Testis (tissue), 3 donors: Measurements from ENCODE around the gene FBXO30. TPM values are rescaled to one million over a fixed set of nuclear protein-coding genes. Genes with fewer than 3 reads are reported as not detected.

Experiments
- DNase-seq: peaks from one replicate; pipeline ENCODE4 v3.0.0-alpha.2; 2019
- H3K27ac ChIP-seq, 2 donors: fragments of 200-600 bp; sonication (generic); one replicate each; pipeline ENCODE4 v1.5.1; 2019
- H3K27me3 ChIP-seq: fragments of 200-600 bp; sonication (generic); one replicate; pipeline ENCODE4 v1.5.1; 2019
- H3K36me3 ChIP-seq: fragments of 200-600 bp; sonication (generic); one replicate; pipeline ENCODE4 v1.5.1; 2017; ENCODE audit warnings: low read depth; ENCODE audit errors: missing control alignments
- H3K4me1 ChIP-seq: fragments of 200-600 bp; sonication (generic); one replicate; pipeline ENCODE4 v1.5.1; 2019
- H3K4me3 ChIP-seq, 2 donors: fragments of 200-600 bp; sonication (generic); one replicate each; pipeline ENCODE4 v1.5.1; 2017 to 2019
- H3K9me3 ChIP-seq: fragments of 200-600 bp; sonication (generic); one replicate; pipeline ENCODE4 v1.5.1; 2017
- CTCF ChIP-seq, 3 experiments: fragments of 450-650 bp in 2 of 3; fragments of 200-600 bp in 1 of 3; sonication (generic) in 1 of 3; IDR thresholded peaks; one replicate each; pipeline ENCODE4 v1.5.1; 2016 to 2019; ENCODE audit warnings: antibody characterized with exemption in 3 of 3, mild to moderate bottlenecking in 2 of 3, moderate library complexity in 1 of 3
- POLR2A ChIP-seq: fragments of 450-650 bp; IDR thresholded peaks from one replicate; pipeline ENCODE4 v1.6.1; 2017; ENCODE audit warnings: antibody characterized with exemption, mild to moderate bottlenecking, moderate library complexity
- WGBS, 2 donors: methylation state at CpG; one replicate each; pipeline ENCODE4 v1.1.5; 2018; 5-methylcytosine and 5-hydroxymethylcytosine counted together
- intact Hi-C: fragments of 100-400 bp; cut with DNase I; formaldehyde crosslinking; loops from one replicate; pipeline ENCODE4 v1.15.1; 2023; ENCODE audit warnings: low total_unique reads
- polyA plus RNA-seq: library from polyadenylated mRNA; stranded (reverse); fragments of 350-450 nt; fragmentation: Illumina TruSeq; extraction: RNeasy Lipid Tissue Mini Kit (QIAGEN cat#74804); gene quantifications from one replicate; pipeline ENCODE4 v1.2.3, GENCODE V29; 2014; ENCODE audit warnings: low read depth, low replicate concordance; ENCODE audit not compliant: insufficient read depth
- total RNA-seq, 2 donors: library from RNA; depleted of rRNA; stranded (reverse); fragments of >200 nt; gene quantifications; one replicate each; pipeline ENCODE4 v1.2.3, GENCODE V29; 2016

The FBXO30 gene
- total and polyA plus RNA-seq, 3 donors from 2014 or later: 10.8 to 13.4 (median 11.6) TPM

- DNase-seq: no peak
- no peak for TF ChIP-seq CTCF (IDR thresholded peaks at IDR 0.05)
- TF ChIP-seq POLR2A: no peak
- Histone ChIP-seq H3K27ac (no peak overlapping the region), H3K9me3 (no peaks in the 10 kb centered on the region), H3K4me1 (no peaks in the 10 kb centered on the region), H3K36me3 (no peaks in the 10 kb centered on the region), H3K27me3 (no peaks in the 10 kb centered on the region), H3K4me3 (no peak overlapping the region)
- intact Hi-C loops: no loop called here
- 85% methylated on average over 2 of the region's 2 CpGs for WGBS, 2 donors
These were observed 21.6 kb upstream of the FBXO30 start for GRCh38 chr6:145836170-145836569.

- H3K36me3 ChIP-seq: no peaks in the 10 kb centered on the region
- no peak overlapping the region for H3K4me3 ChIP-seq
- intact Hi-C loops: no loop called here
- H3K27me3 ChIP-seq: no peaks in the 10 kb centered on the region
- H3K9me3 ChIP-seq: no peaks in the 10 kb centered on the region
- H3K27ac ChIP-seq: no peak overlapping the region
- TF ChIP-seq CTCF (IDR thresholded peaks at IDR 0.05) (no peak), POLR2A (no peak)
- DNase-seq: no peak
- H3K4me1 ChIP-seq: no peaks in the 10 kb centered on the region
These were observed 16.0 kb upstream of the FBXO30 start for GRCh38 chr6:145830612-145831011.

- TF ChIP-seq POLR2A (no peak), CTCF (IDR thresholded peaks at IDR 0.05) (no peak)
- H3K9me3 ChIP-seq: no peaks in the 10 kb centered on the region
These were observed 15.4 kb upstream of the FBXO30 start for GRCh38 chr6:145829950-145830349.

GRCh38 chr6:145829102-145829501, 14.5 kb upstream of the FBXO30 start:
- H3K27ac ChIP-seq: no peak overlapping the region
- TF ChIP-seq POLR2A: no peak
- no peak for TF ChIP-seq CTCF (IDR thresholded peaks at IDR 0.05)
- no peak overlapping the region for H3K4me3 ChIP-seq
- no peaks in the 10 kb centered on the region for H3K9me3 ChIP-seq
- H3K27me3 ChIP-seq: no peaks in the 10 kb centered on the region
- WGBS, 2 donors: 43 to 44% methylated on average over 2 of the region's 2 CpGs
- H3K4me1 ChIP-seq: no peaks in the 10 kb centered on the region
- DNase-seq: no peak
- intact Hi-C loops: no loop called here
- H3K36me3 ChIP-seq: no peaks in the 10 kb centered on the region

More at GRCh38 chr6:145829950-145830349, 15.4 kb upstream of the FBXO30 start:
- no peaks in the 10 kb centered on the region for H3K4me1 ChIP-seq
- intact Hi-C loops: no loop called here
- no peak overlapping the region for H3K4me3 ChIP-seq
- DNase-seq: no peak
- no peak overlapping the region for H3K27ac ChIP-seq
- 53 to 54% methylated on average over 2 of the region's 2 CpGs for WGBS, 2 donors
- H3K27me3 ChIP-seq: no peaks in the 10 kb centered on the region
- no peaks in the 10 kb centered on the region for H3K36me3 ChIP-seq

GRCh38 chr6:145824344-145824743, 9.7 kb upstream of the FBXO30 start:
- H3K4me1 ChIP-seq: no peaks in the 10 kb centered on the region
- H3K27ac ChIP-seq: no peak overlapping the region
- WGBS, 2 donors: 94 to 96% methylated on average over 3 of the region's 3 CpGs
- H3K36me3 ChIP-seq: no peaks in the 10 kb centered on the region
- no peaks in the 10 kb centered on the region for H3K9me3 ChIP-seq
- no peak overlapping the region for H3K4me3 ChIP-seq
- intact Hi-C loops: no loop called here
- no peaks in the 10 kb centered on the region for H3K27me3 ChIP-seq
- TF ChIP-seq CTCF (IDR thresholded peaks at IDR 0.05) (no peak), POLR2A (no peak)
- DNase-seq: no peak
